GM20000 (cell line): ENCODE measurements around the gene HOXA7.

ENCODE experiments used
- DNase-seq: peaks from one replicate; pipeline ENCODE4 v3.0.0; 2012; ENCODE audit warnings: low spot score
- CTCF ChIP-seq: IDR thresholded peaks from 2 replicates; pipeline ENCODE4 v1.5.1; 2012; ENCODE audit warnings: mild to moderate bottlenecking, control low read depth; ENCODE audit errors: extremely low read depth, missing control alignments

HOXA7 gene

GRCh38 chr7:27173511-27173955, 17.1 kb upstream of the HOXA7 start:
- DNase-seq = no peak

GRCh38 chr7:27172823-27173510, 16.5 kb upstream of the HOXA7 start:
- DNase-seq = no peak

More at GRCh38 chr7:27173511-27173955, 17.1 kb upstream of the HOXA7 start:
- TF ChIP-seq CTCF = no peak

GRCh38 chr7:27172315-27172774, 15.9 kb upstream of the HOXA7 start:
- TF ChIP-seq CTCF = no peak
- no peak for DNase-seq

More at GRCh38 chr7:27172823-27173510, 16.5 kb upstream of the HOXA7 start:
- TF ChIP-seq CTCF = no peak

GRCh38 chr7:27171637-27172314, 15.3 kb upstream of the HOXA7 start:
- DNase-seq = no peak
- no peak for TF ChIP-seq CTCF

- DNase-seq = no peak
These were observed 14.8 kb upstream of the HOXA7 start for GRCh38 chr7:27171325-27171636.

GRCh38 chr7:27170426-27171324, 14.2 kb upstream of the HOXA7 start:
- DNase-seq = no peak
- no peak for TF ChIP-seq CTCF

More at GRCh38 chr7:27171325-27171636, 14.8 kb upstream of the HOXA7 start:
- no peak for TF ChIP-seq CTCF
